ENCODE data around the gene PLXND1.

The PLXND1 gene

GRCh38 chr3:129530821-129531220, 75.7 kb downstream of the PLXND1 start:
- no peak overlapping the region for H3K4me3 ChIP-seq (ENCODE audit: low read depth, low read length)
- TF ChIP-seq CTCF (IDR thresholded peaks at IDR 0.05; ENCODE audit: borderline replicate concordance, insufficient read depth, low read depth, low read length): no peak

- TF ChIP-seq CTCF (IDR thresholded peaks at IDR 0.05; ENCODE audit: borderline replicate concordance, insufficient read depth, low read depth, low read length): no peak
- H3K4me3 ChIP-seq (ENCODE audit: low read depth, low read length): no peak overlapping the region
Observed at GRCh38 chr3:129530251-129530791, 76.2 kb downstream of the PLXND1 start.

GRCh38 chr3:129529436-129530210, 76.9 kb downstream of the PLXND1 start:
- no peak for TF ChIP-seq CTCF (IDR thresholded peaks at IDR 0.05; ENCODE audit: borderline replicate concordance, insufficient read depth, low read depth, low read length)
- no peak overlapping the region for H3K4me3 ChIP-seq (ENCODE audit: low read depth, low read length)

GRCh38 chr3:129528589-129529100, 77.8 kb downstream of the PLXND1 start, which contains the start of gene RHO:
Gene RHO (plus strand): TSS chr3:129528639. CDS start chr3:129528734, 95 bp downstream.
- no peak for TF ChIP-seq CTCF (IDR thresholded peaks at IDR 0.05; ENCODE audit: borderline replicate concordance, insufficient read depth, low read depth, low read length)
- no peak within 1 kb of the TSS for H3K4me3 ChIP-seq (ENCODE audit: low read depth, low read length)

- TF ChIP-seq CTCF (IDR thresholded peaks at IDR 0.05; ENCODE audit: borderline replicate concordance, insufficient read depth, low read depth, low read length): no peak
- H3K4me3 ChIP-seq (ENCODE audit: low read depth, low read length): no peak overlapping the region
Observed at GRCh38 chr3:129527262-129527661, 79.2 kb downstream of the PLXND1 start.

- H3K4me3 ChIP-seq (ENCODE audit: low read depth, low read length): no peak overlapping the region
- no peak for TF ChIP-seq CTCF (IDR thresholded peaks at IDR 0.05; ENCODE audit: borderline replicate concordance, insufficient read depth, low read depth, low read length)
Observed at GRCh38 chr3:129526121-129526900, 80.2 kb downstream of the PLXND1 start.

Measured in GM12875 (cell line).